Activated CD4-positive, CD25-positive, alpha-beta regulatory T cell treated with anti-CD3 and anti-CD28 coated beads, Interleukin-2, amount 50 U/mL, for 16 hours (primary cell): Measurements from ENCODE around the gene CMTM1.
"Not testable (repeated sequence)": the region's sequence is repeated elsewhere in the genome, so short reads cannot be mapped to it uniquely, and the experiment has no call there.

Source experiments
- DNase-seq: peaks from one replicate; pipeline ENCODE4 v3.0.0-alpha.2; 2020; ENCODE audit warnings: low read depth, low spot score

The CMTM1 gene

DNA sequence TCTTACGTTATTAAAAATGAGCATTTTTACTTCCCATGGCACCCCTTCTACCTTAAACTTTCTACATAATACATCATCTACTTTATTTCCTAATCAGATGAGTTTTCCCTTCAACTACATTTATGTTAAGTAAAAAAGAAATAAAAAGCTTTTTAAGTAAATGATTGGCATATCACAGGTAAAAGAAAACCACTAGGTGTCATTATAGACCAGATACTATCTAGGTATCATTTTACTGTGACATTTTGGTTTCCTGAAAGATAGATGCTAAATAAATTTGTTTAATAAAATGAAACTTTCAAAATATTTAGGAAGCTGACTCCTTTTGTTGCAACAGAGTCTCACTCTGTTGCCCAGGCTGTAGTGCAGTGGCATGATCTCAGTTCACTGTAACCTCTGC, 3.8 kb upstream of the CMTM1 start:
- no peak for DNase-seq

GRCh38 chr16:66562986-66563385, 3.3 kb upstream of the CMTM1 start:
- DNase-seq: no peak

DNA sequence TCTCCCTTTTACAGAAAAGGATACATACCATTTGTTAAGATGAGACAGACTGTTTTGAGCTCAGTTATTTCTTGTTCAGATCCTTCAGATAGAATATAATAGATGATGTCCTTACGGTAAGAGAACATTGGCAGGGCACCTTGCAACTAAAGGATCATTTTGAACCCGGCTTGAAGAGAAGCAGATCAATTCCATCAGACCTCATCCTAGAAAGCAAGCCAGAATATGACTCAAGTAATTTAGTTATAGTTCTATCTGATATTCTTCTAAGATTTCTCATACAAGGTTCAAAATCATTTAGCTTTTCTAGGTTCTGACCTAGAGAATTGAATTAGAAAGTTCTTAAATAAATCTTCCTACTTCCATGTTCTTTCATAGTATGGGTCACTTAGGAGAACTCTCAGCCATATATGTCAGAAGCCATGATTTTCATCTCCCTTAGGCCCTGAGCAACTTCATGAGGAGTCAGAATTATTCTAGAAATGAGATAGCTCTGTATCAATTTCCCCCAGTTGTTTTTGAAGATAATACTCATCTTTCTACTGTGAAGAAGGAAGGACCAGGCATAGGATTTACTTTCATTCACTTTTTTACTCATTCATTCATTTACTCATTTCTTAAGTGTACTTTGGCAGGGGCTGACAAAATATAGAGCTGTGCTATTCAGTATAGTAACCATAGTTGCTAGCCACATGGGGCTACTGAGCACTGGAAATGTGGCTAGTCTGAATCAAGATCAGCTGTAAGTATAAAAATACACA, 2.5 kb upstream of the CMTM1 start:
- no peak for DNase-seq

DNA sequence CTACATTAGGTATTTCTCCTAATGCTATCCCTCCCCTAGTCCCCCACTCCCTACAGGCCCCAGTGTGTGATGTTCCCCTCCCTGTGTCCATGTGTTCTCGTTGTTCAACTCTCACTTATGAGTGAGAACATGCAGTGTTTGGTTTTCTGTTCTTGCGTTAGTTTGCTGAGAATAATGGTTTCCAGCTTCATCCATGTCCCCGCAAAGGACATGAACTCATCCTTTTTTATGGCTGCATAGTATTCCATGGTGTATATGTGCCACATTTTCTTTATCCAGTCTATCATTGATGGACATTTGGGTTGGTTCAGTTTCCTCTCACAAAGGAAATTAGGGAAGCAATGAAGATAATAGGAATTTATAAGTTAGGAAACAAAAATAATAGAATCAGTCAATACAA, 1.0 kb downstream of the CMTM1 start:
- not testable (repeated sequence) for DNase-seq

DNA sequence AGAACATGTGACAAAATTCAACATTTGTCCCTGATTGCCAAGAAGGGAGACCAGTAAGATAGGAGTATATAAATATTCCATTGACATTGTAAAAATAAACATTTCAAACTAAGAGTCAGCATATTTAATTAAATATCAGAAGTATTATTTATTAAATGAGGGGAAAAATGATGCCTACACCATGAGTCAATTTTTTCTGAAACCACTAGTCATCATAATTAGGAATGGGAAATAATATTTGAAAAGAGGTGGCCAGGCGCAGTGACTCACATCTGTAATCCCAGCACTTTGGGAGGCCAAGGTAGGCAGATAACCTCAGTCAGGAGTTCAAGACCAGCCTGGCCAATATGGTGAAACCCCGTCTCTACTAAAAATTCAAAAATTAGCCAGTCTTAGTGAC, 2.1 kb downstream of the CMTM1 start:
- DNase-seq: no peak

DNA sequence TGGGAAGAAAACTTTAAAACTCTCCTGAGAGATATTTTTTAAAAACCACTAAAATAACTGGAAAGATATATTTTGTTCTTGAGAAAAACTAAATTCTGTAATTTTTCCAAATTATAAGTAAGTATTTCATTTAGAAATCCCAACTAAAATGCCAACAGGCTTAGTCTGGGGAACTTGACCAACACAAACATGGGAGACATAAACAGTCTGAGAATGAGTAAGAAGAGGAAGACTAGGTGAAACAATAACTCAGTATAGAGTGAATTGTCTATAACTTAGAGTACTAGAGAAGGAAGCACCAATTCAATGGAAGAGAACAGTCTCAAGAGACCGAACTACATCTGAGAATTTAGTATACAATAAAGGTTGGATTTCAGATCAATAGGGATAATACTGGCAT, 2.9 kb downstream of the CMTM1 start:
- DNase-seq: no peak

DNA sequence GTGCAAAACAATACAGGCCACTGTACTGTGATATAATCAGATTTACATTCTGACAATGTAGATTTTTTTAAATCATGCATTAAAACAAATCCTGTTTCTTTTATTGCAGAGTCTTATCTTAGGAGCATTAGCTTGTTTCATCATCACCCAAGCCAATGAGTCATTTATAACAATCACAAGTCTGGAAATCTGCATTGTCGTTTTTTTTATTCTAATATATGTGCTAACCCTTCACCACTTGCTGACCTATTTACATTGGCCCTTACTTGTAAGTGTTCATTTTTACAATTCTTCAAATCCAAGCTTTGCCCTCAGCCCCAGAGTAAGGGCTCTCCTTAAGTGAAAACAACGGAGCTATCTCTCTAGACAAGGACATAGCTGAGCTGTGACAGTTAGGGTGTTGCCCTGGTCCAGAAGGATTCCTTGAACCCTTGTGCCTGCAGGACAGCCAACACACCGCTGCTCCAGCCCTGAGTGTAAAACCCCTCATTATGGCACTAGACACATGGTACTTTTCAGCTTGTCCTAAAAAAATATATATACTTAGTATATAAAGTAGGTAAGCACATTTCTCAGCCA, 3.7 kb downstream of the CMTM1 start:
- DNase-seq: no peak

DNA sequence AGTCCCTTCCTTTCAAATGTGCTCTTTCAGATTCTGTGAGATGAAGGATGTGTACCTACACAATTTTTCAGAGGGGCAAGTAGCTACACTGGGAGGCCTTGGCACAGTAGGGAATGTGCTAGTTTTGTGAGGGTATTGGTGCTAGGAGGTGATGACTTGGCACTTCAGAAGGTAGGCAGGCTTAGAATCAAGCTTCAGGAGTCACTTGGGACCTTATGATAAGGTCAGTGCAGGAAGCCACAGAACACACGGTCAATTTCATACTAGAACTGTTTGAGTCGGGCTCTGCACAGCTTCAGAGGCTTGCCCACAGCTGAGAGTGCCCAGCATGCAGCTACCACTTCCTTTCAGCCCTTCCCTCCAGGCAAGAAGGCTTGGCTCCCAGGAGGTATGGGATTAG, 6.1 kb downstream of the CMTM1 start:
- DNase-seq: no peak

DNA sequence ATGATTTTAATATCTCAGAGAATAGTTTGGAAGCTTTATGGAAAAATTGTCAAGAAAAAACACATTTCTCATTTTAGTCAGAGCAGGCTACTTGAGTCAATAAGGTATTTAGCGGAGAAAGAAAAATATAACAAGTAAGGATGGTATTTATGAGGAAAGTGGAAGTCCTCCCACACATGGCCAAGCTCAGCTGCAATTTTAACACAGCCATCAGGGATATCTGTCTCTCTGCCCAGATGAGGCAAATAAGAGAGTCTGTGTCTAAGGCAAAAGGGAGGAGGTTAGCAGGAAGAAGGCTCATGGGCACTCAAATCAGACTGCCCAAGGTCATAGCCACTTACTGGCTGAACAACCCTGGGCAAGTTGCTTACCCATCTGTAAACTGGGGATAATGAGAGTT, 7.8 kb downstream of the CMTM1 start:
- no peak for DNase-seq

GRCh38 chr16:66574531-66574930, 8.3 kb downstream of the CMTM1 start:
- no peak for DNase-seq

- no peak for DNase-seq
Observed at GRCh38 chr16:66575060-66575459, 8.8 kb downstream of the CMTM1 start.

DNA sequence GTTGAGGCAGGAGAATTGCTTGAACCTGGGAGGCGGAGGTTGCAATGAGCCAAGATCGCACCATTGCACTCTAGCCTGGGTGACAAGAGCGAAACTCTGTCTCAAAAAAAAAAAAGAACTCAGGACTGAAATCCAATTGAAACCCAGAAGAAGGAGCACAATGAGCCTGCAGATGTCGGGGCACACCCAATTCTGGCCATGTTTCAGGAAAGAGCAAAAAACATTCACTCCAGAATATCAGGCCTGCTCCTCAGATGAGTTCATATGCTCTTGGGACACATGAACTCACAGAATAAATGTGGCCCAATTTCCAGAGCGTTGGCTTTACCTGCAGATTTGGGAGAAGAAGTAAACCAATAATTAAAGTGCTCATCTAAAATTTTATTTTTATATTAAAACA, 10.1 kb downstream of the CMTM1 start:
- DNase-seq: no peak

DNA sequence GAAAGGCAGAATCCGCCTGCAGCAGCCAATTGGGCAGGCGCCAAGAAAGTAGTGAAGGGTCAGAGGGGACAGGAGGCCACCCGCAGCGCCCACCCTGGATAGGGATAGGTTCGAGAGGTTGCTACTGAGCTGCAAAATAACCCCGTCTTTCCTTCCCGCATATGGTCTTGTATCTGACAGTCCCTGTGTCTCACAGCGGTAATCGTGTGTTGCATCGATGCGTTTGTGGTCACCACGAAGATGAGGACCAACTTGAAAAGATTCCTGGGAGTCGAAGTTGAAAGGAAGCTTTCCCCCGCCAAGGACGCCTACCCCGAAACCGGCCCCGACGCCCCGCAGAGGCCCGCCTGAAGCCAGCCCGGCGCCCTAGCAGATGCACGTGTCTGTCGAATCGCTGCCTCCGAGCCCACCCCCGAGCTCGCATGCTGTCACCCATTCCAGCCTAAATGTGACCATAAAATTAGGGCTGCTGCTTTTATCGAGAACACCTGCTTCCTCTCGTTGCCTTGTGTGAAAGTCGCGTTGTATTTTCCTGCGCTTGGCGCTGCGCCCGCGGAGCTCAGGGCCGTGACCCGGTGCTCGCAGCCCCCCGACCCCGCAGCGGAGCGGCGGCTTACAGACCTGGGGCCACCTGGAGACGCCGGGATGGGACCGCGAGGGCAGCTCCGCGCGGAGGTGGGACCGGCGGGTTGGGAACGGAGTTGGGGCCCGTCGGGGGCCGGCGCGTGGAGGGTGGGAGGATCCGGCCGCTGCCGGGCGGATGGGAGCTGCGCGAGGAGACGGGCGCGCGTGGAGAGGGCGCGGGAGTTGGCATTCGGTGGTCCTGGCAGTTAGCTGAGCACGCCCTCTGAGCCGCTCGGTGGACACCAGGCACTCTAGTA, 12.7 kb downstream of the CMTM1 start, which contains the start of gene CMTM2:
Gene CMTM2, plus strand, starts transcription at position 813 of the 881 bp plus-strand sequence. CDS start 145 bp downstream, outside the sequence.
- no peak for DNase-seq

- no peak for DNase-seq
Observed at GRCh38 chr16:66580605-66581209, 14.5 kb downstream of the CMTM1 start.

- no peak for DNase-seq
Observed at GRCh38 chr16:66581246-66581952, 15.2 kb downstream of the CMTM1 start.

GRCh38 chr16:66585481-66586239, 19.4 kb downstream of the CMTM1 start:
- no peak for DNase-seq

DNA sequence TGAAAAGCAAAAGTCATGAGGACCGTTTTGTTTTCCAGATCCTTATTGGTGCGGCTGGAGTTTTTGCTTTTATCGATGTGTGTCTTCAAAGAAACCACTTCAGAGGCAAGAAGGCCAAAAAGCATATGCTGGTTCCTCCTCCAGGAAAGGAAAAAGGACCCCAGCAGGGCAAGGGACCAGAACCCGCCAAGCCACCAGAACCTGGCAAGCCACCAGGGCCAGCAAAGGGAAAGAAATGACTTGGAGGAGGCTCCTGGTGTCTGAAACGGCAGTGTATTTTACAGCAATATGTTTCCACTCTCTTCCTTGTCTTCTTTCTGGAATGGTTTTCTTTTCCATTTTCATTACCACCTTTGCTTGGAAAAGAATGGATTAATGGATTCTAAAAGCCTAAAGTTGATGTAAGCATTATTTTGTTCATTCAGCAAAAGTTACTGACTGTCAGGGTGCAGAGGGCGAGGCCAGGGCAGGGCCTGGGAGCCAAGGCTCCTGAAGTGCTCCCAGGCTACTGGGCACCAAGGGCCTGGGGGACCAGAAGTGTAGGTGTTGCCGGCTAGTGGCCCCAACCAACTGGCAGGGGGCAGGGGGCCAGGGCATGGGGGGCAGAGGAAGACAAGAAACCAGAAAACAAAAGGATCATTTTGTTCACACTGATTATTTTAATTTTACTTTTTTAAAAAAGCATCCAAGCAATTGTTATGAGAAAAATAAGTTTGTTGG, 21.8 kb downstream of the CMTM1 start:
- no peak for DNase-seq

- DNase-seq: no peak
Observed at GRCh38 chr16:66588981-66589713, 22.9 kb downstream of the CMTM1 start.

DNA sequence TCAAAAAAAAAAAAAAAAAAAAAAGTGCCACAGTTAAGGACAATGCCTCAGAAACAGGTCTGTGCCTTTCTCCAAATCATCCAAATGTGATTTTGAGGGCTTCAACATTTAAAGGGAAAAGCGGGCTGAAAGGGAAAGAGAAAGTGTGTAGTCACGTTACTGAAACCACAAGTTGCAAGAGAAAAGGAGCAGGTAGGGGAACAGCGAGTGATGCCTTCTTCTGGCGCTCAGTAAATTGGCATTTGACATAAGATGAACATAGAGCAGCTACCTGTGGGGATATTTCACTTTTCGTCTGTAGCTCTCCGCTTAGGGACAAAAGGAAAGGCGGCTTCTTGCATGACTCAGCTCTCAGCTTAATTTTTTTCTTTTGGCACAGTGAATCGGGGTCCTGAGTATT, 24.1 kb downstream of the CMTM1 start:
- no peak for DNase-seq
